Mesenchymal stem cell (in vitro differentiated cells and primary cell): ENCODE measurements around the gene OSBPL9.
A peak's percentile ranks its signal among the peaks of the same experiment; 100 is the strongest.

Source experiments
- DNase-seq: peaks from one replicate; pipeline ENCODE4 v3.0.0-alpha.2; 2013
- H2AFZ ChIP-seq: one replicate; pipeline ENCODE4 v1.6.1; 2013; ENCODE audit warnings: low read depth, mild to moderate bottlenecking, control low read depth, inconsistent platforms, low read length, moderate library complexity
- H2AK5ac ChIP-seq: 2 replicates; pipeline ENCODE4 v1.6.1; 2013; ENCODE audit warnings: low read length, moderate library complexity, mild to moderate bottlenecking, inconsistent platforms; ENCODE audit not compliant: severe bottlenecking
- H2BK120ac ChIP-seq: one replicate; pipeline ENCODE4 v1.6.1; 2013; ENCODE audit warnings: low read depth, mild to moderate bottlenecking, inconsistent platforms, low read length, moderate library complexity
- H2BK12ac ChIP-seq, 2 experiments: one replicate each; pipeline ENCODE4 v1.6.1; 2013; ENCODE audit warnings: inconsistent platforms in 2 of 2, low read length in 2 of 2, mild to moderate bottlenecking in 2 of 2, moderate library complexity in 2 of 2, control low read depth in 1 of 2
- H2BK15ac ChIP-seq: one replicate; pipeline ENCODE4 v1.6.1; 2013; ENCODE audit warnings: mild to moderate bottlenecking, low read depth, inconsistent platforms; ENCODE audit not compliant: poor library complexity, severe bottlenecking
- H2BK5ac ChIP-seq: 2 replicates; pipeline ENCODE4 v1.6.1; 2013; ENCODE audit warnings: low read depth, mild to moderate bottlenecking, low read length, control low read depth, inconsistent platforms; ENCODE audit not compliant: poor library complexity, severe bottlenecking
- H3K14ac ChIP-seq, 2 experiments: one replicate each; pipeline ENCODE4 v1.6.1; 2013; ENCODE audit warnings: inconsistent platforms in 2 of 2, low read length in 2 of 2, control low read depth in 1 of 2, mild to moderate bottlenecking in 1 of 2, moderate library complexity in 1 of 2
- H3K18ac ChIP-seq, 2 experiments: one replicate each; pipeline ENCODE4 v1.6.1; 2013; ENCODE audit warnings: inconsistent platforms in 2 of 2, low read length in 2 of 2, control low read depth in 1 of 2, low read depth in 1 of 2, mild to moderate bottlenecking in 1 of 2
- H3K23ac ChIP-seq, 2 experiments: one replicate each; pipeline ENCODE4 v1.6.1; 2013; ENCODE audit warnings: inconsistent platforms in 2 of 2, low read length in 2 of 2, mild to moderate bottlenecking in 2 of 2, moderate library complexity in 2 of 2, control low read depth in 1 of 2
- H3K27ac ChIP-seq: 2 replicates; pipeline ENCODE4 v1.5.1; 2013; ENCODE audit warnings: mild to moderate bottlenecking, moderate library complexity, low read length, control low read depth, inconsistent platforms; ENCODE audit not compliant: poor library complexity, severe bottlenecking
- H3K27me3 ChIP-seq, 2 experiments: 2 replicates each; pipeline versions ENCODE4 v1.6.1 to v1.7.0; 2013; ENCODE audit warnings: low read length in 2 of 2, mild to moderate bottlenecking in 2 of 2, moderate library complexity in 2 of 2, control low read depth in 1 of 2, inconsistent platforms in 1 of 2; ENCODE audit not compliant: control insufficient read depth in 1 of 2, insufficient read depth in 1 of 2
- H3K36me3 ChIP-seq, 2 experiments: 2 replicates each; pipeline versions ENCODE4 v1.6.1 to v1.7.0; 2013; ENCODE audit warnings: low read length in 2 of 2, control low read depth in 1 of 2, inconsistent platforms in 1 of 2, low read depth in 1 of 2, mild to moderate bottlenecking in 1 of 2; ENCODE audit not compliant: insufficient read depth in 2 of 2, control insufficient read depth in 1 of 2
- H3K4ac ChIP-seq, 2 experiments: one replicate each; pipeline ENCODE4 v1.6.1; 2013; ENCODE audit warnings: inconsistent platforms in 2 of 2, low read length in 2 of 2, mild to moderate bottlenecking in 2 of 2, moderate library complexity in 2 of 2, control low read depth in 1 of 2, low read depth in 1 of 2
- H3K4me1 ChIP-seq: 2 replicates; pipeline ENCODE4 v1.6.1; 2013; ENCODE audit warnings: low read depth, low read length, control low read depth; ENCODE audit not compliant: control insufficient read depth, insufficient read depth
- H3K4me2 ChIP-seq: 2 replicates; pipeline ENCODE4 v1.6.1; 2013; ENCODE audit warnings: low read length, mild to moderate bottlenecking, inconsistent platforms; ENCODE audit not compliant: poor library complexity, severe bottlenecking
- H3K4me3 ChIP-seq, 2 experiments: 2 replicates each; pipeline versions ENCODE4 v1.5.1 to v1.7.0; 2013; ENCODE audit warnings: low read length in 2 of 2, mild to moderate bottlenecking in 2 of 2, control low read depth in 1 of 2, low read depth in 1 of 2; ENCODE audit not compliant: insufficient read depth in 1 of 2
- H3K79me1 ChIP-seq: replicated peaks from 2 replicates; pipeline ENCODE4 v1.6.1; 2013; ENCODE audit warnings: mild to moderate bottlenecking, control low read depth, low read length, inconsistent platforms; ENCODE audit not compliant: poor library complexity, severe bottlenecking
- H3K9ac ChIP-seq: 2 replicates; pipeline ENCODE4 v1.7.0; 2013; ENCODE audit warnings: mild to moderate bottlenecking, low read length, moderate library complexity
- H3K9me3 ChIP-seq: 2 replicates; pipeline ENCODE4 v1.7.0; 2013; ENCODE audit warnings: mild to moderate bottlenecking, low read length; ENCODE audit not compliant: control insufficient read depth
- H4K8ac ChIP-seq: one replicate; pipeline ENCODE4 v1.6.1; 2013; ENCODE audit warnings: inconsistent platforms, mild to moderate bottlenecking, low read length, moderate library complexity
- H4K91ac ChIP-seq: one replicate; pipeline ENCODE4 v1.6.1; 2013; ENCODE audit warnings: mild to moderate bottlenecking, low read length, inconsistent platforms
- WGBS: methylation state at CpG from one replicate; pipeline ENCODE4 v1.1.7; 2013; ENCODE audit warnings: mixed read lengths; 5-methylcytosine and 5-hydroxymethylcytosine counted together

The OSBPL9 gene

GRCh38 chr1:51575406-51576084 is 41.3 kb upstream of the OSBPL9 start:
- Histone ChIP-seq H3K27me3 (no peaks in the 10 kb centered on the region), H3K4me2 (no peak overlapping the region), H3K79me1 (no peaks in the 10 kb centered on the region), H3K9me3 (no peaks in the 10 kb centered on the region), H3K14ac (no peak overlapping the region), H3K4ac (no peak overlapping the region), H3K9ac (no peak overlapping the region), H2BK12ac (no peak overlapping the region), H3K36me3 (no peaks in the 10 kb centered on the region), H4K8ac (no peak overlapping the region), H3K4me1 (no peaks in the 10 kb centered on the region), H2BK120ac (no peak overlapping the region), H3K18ac (no peak overlapping the region), H2AK5ac (no peak overlapping the region), H2BK15ac (no peak overlapping the region), H3K27ac (no peak overlapping the region), H2AFZ (no peak overlapping the region), H4K91ac (no peak overlapping the region), H3K4me3 (no peak overlapping the region), H3K23ac (no peak overlapping the region), H2BK5ac (no peak overlapping the region)
- WGBS, result 74% methylated on average over 8 of the region's 8 CpGs
- DNase-seq, result peak; percentile 57

- Histone ChIP-seq H2BK15ac (no peak overlapping the region), H3K9me3 (no peaks in the 10 kb centered on the region), H3K4me3 (no peak overlapping the region), H3K27ac (no peak overlapping the region), H3K4me1 (no peaks in the 10 kb centered on the region), H4K91ac (no peak overlapping the region), H2BK120ac (no peak overlapping the region), H4K8ac (no peak overlapping the region), H3K18ac (no peak overlapping the region), H3K36me3 (no peaks in the 10 kb centered on the region), H2AFZ (no peak overlapping the region), H2BK5ac (no peak overlapping the region), H3K4ac (no peak overlapping the region), H3K4me2 (no peak overlapping the region), H3K27me3 (no peaks in the 10 kb centered on the region), H3K14ac (no peak overlapping the region), H3K23ac (no peak overlapping the region), H2AK5ac (no peak overlapping the region), H3K9ac (no peak overlapping the region), H2BK12ac (no peak overlapping the region), H3K79me1 (no peaks in the 10 kb centered on the region)
- 88% methylated on average over 2 of the region's 2 CpGs for WGBS
- no peak for DNase-seq
Measured at GRCh38 chr1:51576085-51576444, 40.8 kb upstream of the OSBPL9 start.

GRCh38 chr1:51576923-51577322 is 40.0 kb upstream of the OSBPL9 start:
- Histone ChIP-seq H3K23ac (no peak overlapping the region), H3K36me3 (no peaks in the 10 kb centered on the region), H2BK15ac (no peak overlapping the region), H2BK5ac (no peak overlapping the region), H3K4me2 (no peak overlapping the region), H3K9ac (no peak overlapping the region), H3K18ac (no peak overlapping the region), H4K8ac (no peak overlapping the region), H3K27me3 (no peaks in the 10 kb centered on the region), H4K91ac (no peak overlapping the region), H3K14ac (peak overlapping the region in 1 of 2 experiments; percentile 37), H3K4ac (no peak overlapping the region), H3K4me3 (no peak overlapping the region), H2BK120ac (no peak overlapping the region), H3K9me3 (no peaks in the 10 kb centered on the region), H2AK5ac (no peak overlapping the region), H2BK12ac (no peak overlapping the region), H3K79me1 (no peaks in the 10 kb centered on the region), H2AFZ (no peak overlapping the region), H3K4me1 (no peaks in the 10 kb centered on the region), H3K27ac (no peak overlapping the region)
- whole genome bisulfite sequencing, result 96% methylated on average over 6 of the region's 6 CpGs
- DNase-seq, result no peak

- Histone ChIP-seq H2BK5ac (no peak overlapping the region), H3K9me3 (no peaks in the 10 kb centered on the region), H4K8ac (no peak overlapping the region), H3K4me1 (no peaks in the 10 kb centered on the region), H3K4me3 (no peak overlapping the region), H3K18ac (no peak overlapping the region), H3K9ac (no peak overlapping the region), H2BK120ac (no peak overlapping the region), H3K14ac (no peak overlapping the region), H2BK15ac (no peak overlapping the region), H3K4me2 (no peak overlapping the region), H2BK12ac (no peak overlapping the region), H2AFZ (no peak overlapping the region), H3K27ac (no peak overlapping the region), H3K36me3 (no peaks in the 10 kb centered on the region), H2AK5ac (no peak overlapping the region), H4K91ac (no peak overlapping the region), H3K79me1 (no peaks in the 10 kb centered on the region), H3K4ac (no peak overlapping the region), H3K27me3 (no peaks in the 10 kb centered on the region), H3K23ac (no peak overlapping the region)
- DNase-seq, result no peak
- 58% methylated on average over 2 of the region's 3 CpGs for WGBS
Measured at GRCh38 chr1:51578383-51579109, 38.3 kb upstream of the OSBPL9 start.
